A549 (cell line): Measurements from ENCODE around the gene DBNDD2. TPM values are rescaled to one million over a fixed set of nuclear protein-coding genes. Genes with fewer than 3 reads are reported as not detected.

Experiments
- ATAC-seq, 2 experiments: fragments of 200-7000 bp in 1 of 2; fragments of >200 bp in 1 of 2; cut with Nextera tagmentation in 1 of 2; cut with Tn5 transposase in 1 of 2; 3 replicates each; pipeline versions ENCODE4 v1.8.0 to v1.9.1; 2018 to 2020; ENCODE audit warnings: mild to moderate bottlenecking in 1 of 2, moderate library complexity in 1 of 2
- CTCF ChIA-PET: fragments of 300-600 bp; sonication (Branson Sonifier 250); formaldehyde crosslinking; extraction: SDS; loops from one replicate; lab custom pipeline; 2021; ENCODE audit warnings: antibody characterized with exemption, inconsistent platforms; lab: Yijun Ruan, JAX
- POLR2A ChIA-PET: fragments of 350-600 bp; formaldehyde crosslinking; extraction: SDS; loops from one replicate; lab custom pipeline; 2021; ENCODE audit warnings: antibody characterized with exemption, inconsistent platforms; lab: Yijun Ruan, JAX
- DNase-seq, 2 experiments: peaks; one replicate each; pipeline versions ENCODE4 v3.0.0 to v3.0.0-alpha.2; 2011 to 2016; ENCODE audit warnings: low read depth in 1 of 2, low spot score in 1 of 2
- FAIRE-seq: peaks from 2 replicates; lab custom pipeline; 2011; peaks lifted over from hg19 to GRCh38; lab: Jason Lieb, UNC
- H3K27ac ChIP-seq, 2 experiments: fragments of >200 bp; sonication (Bioruptor Twin); formaldehyde crosslinking; 3 replicates each; pipeline ENCODE4 v1.5.1; 2016 to 2017
- H3K4me1 ChIP-seq: fragments of >200 bp; sonication (Bioruptor Twin); formaldehyde crosslinking; 3 replicates; pipeline ENCODE4 v1.6.1; 2016
- H3K4me2 ChIP-seq: fragments of >200 bp; sonication (Bioruptor Twin); formaldehyde crosslinking; 3 replicates; pipeline ENCODE4 v1.6.1; 2016
- H3K4me3 ChIP-seq: fragments of >200 bp; sonication (Bioruptor Twin); formaldehyde crosslinking; 3 replicates; pipeline ENCODE4 v1.5.1; 2016
- H3K9me3 ChIP-seq: fragments of >200 bp; sonication (Bioruptor Twin); formaldehyde crosslinking; 3 replicates; pipeline ENCODE4 v1.6.1; 2016
- ATOH8 ChIP-seq: fragments of 250-450 bp; sonication (Bioruptor Pico); IDR thresholded peaks from 2 replicates; pipeline ENCODE4 v1.5.0; 2020; ENCODE audit warnings: low read depth, mild to moderate bottlenecking, moderate library complexity
- CBX2 ChIP-seq: fragments of 200-600 bp; sonication (generic); IDR thresholded peaks from 2 replicates; pipeline ENCODE4 v1.6.1; 2016; ENCODE audit warnings: low read depth, mild to moderate bottlenecking, borderline replicate concordance
- CHD2 ChIP-seq: fragments of 150-350 bp; IDR thresholded peaks from 2 replicates; pipeline ENCODE4 v1.6.1; 2014; ENCODE audit warnings: low read length; ENCODE audit not compliant: partially characterized antibody
- CHD4 ChIP-seq: fragments of 200-600 bp; sonication (generic); IDR thresholded peaks from 2 replicates; pipeline ENCODE4 v1.6.1; 2016; ENCODE audit warnings: antibody characterized with exemption, mild to moderate bottlenecking, borderline replicate concordance
- EHF ChIP-seq: fragments of 250-450 bp; sonication (Bioruptor Pico); IDR thresholded peaks from 2 replicates; pipeline ENCODE4 v1.5.0; 2020; ENCODE audit warnings: mild to moderate bottlenecking
- ELK1 ChIP-seq: fragments of 150-350 bp; IDR thresholded peaks from 2 replicates; pipeline ENCODE4 v1.6.1; 2014; ENCODE audit warnings: low read depth, mild to moderate bottlenecking, low read length
- FOSL2 ChIP-seq, 2 experiments: fragments of 450-650 bp in 1 of 2; fragments of >200 bp in 1 of 2; sonication (Bioruptor Twin) in 1 of 2; formaldehyde crosslinking; IDR thresholded peaks; 2 replicates each; pipeline versions ENCODE4 v1.5.0 to v1.6.1; 2016 to 2020; ENCODE audit warnings: mild to moderate bottlenecking in 1 of 2, moderate library complexity in 1 of 2
- HDAC2 ChIP-seq: fragments of 200-600 bp; sonication (generic); IDR thresholded peaks from 2 replicates; pipeline ENCODE4 v1.6.1; 2016
- HES2 ChIP-seq: fragments of >200 bp; sonication (Bioruptor Twin); formaldehyde crosslinking; IDR thresholded peaks from 2 replicates; pipeline ENCODE4 v1.6.1; 2016
- HOXB13 ChIP-seq: fragments of 250-450 bp; sonication (Bioruptor Pico); IDR thresholded peaks from 2 replicates; pipeline ENCODE4 v1.5.0; 2020; ENCODE audit warnings: low read depth, mild to moderate bottlenecking, moderate library complexity
- JUN ChIP-seq, 2 experiments: fragments of >200 bp; sonication (Bioruptor Twin); formaldehyde crosslinking; IDR thresholded peaks; 2 replicates in 1 of 2; 3 replicates in 1 of 2; pipeline ENCODE4 v1.6.1; 2016 to 2017
- JUNB ChIP-seq: fragments of >200 bp; sonication (Bioruptor Twin); formaldehyde crosslinking; IDR thresholded peaks from 2 replicates; pipeline ENCODE4 v1.6.1; 2016
- KDM5A ChIP-seq: fragments of 200-600 bp; sonication (generic); IDR thresholded peaks from 2 replicates; pipeline ENCODE4 v1.6.1; 2016; ENCODE audit warnings: antibody characterized with exemption, mild to moderate bottlenecking
- MAZ ChIP-seq: fragments of 150-350 bp; IDR thresholded peaks from 2 replicates; pipeline ENCODE4 v1.6.1; 2014; ENCODE audit warnings: antibody characterized with exemption, low read depth, low read length, borderline replicate concordance
- NFE2L2 ChIP-seq: fragments of 150-350 bp; conservative IDR thresholded peaks from 2 replicates; pipeline ENCODE4 v1.6.1; 2014; ENCODE audit warnings: low read length
- RARB ChIP-seq: fragments of 250-450 bp; sonication (Bioruptor Pico); IDR thresholded peaks from 2 replicates; pipeline ENCODE4 v1.8.0; 2021; ENCODE audit warnings: mild to moderate bottlenecking, moderate library complexity
- REST ChIP-seq: fragments of 200-600 bp; sonication (generic); IDR thresholded peaks from 2 replicates; pipeline ENCODE4 v1.6.1; 2016; ENCODE audit warnings: antibody characterized with exemption, mild to moderate bottlenecking, moderate library complexity
- TFCP2L1 ChIP-seq: fragments of 250-450 bp; sonication (Bioruptor Pico); IDR thresholded peaks from 2 replicates; pipeline ENCODE4 v1.5.0; 2021; ENCODE audit warnings: mild to moderate bottlenecking
- USF2 ChIP-seq: fragments of 450-650 bp; IDR thresholded peaks from 2 replicates; pipeline ENCODE4 v1.6.1; 2014; ENCODE audit warnings: antibody characterized with exemption
- ZFP36 ChIP-seq: fragments of 450-650 bp; IDR thresholded peaks from 2 replicates; pipeline ENCODE4 v1.6.1; 2014; ENCODE audit warnings: borderline replicate concordance; ENCODE audit not compliant: partially characterized antibody
- WGBS: methylation state at CpG from one replicate; pipeline ENCODE4 v1.1.6; 2017; ENCODE audit errors: missing lambda C conversion rate; 5-methylcytosine and 5-hydroxymethylcytosine counted together
- polyA plus RNA-seq, 4 experiments: library from polyadenylated mRNA; depleted of rRNA in 3 of 4; stranded (reverse); fragments of >200 nt; fragmentation: RNase III in 1 of 4; extraction: RNeasy Plus Mini Kit Qiagen cat#74134 plus additional on column Dnase treatment in 1 of 4; gene quantifications; 2 replicates in 3 of 4; 3 replicates in 1 of 4; pipeline ENCODE4 v1.2.3, GENCODE V29; 2011 to 2017

Gene DBNDD2
- polyA plus RNA-seq, 2 of the 4 experiments (the other 2 are of a cell fraction): 6.5 to 20.9 TPM

- no peak for TF ChIP-seq CHD2
These were observed 41.0 kb upstream of the DBNDD2 start (continued) for GRCh38 chr20:45367126-45367525.

GRCh38 chr20:45368221-45368980 is 39.7 kb upstream of the DBNDD2 start:
- POLR2A ChIA-PET: no interaction called here

GRCh38 chr20:45370571-45371160 is 37.4 kb upstream of the DBNDD2 start:
- no peak overlapping the region for H3K4me2 ChIP-seq
- TF ChIP-seq NFE2L2 (no peak), FOSL2 (IDR thresholded peaks at IDR 0.05) (no peak), FOSL2 (CRISPR knock-in tag; IDR thresholded peaks at IDR 0.05) (no peak), HES2 (no peak), JUN (IDR thresholded peaks at IDR 0.05) (no peak), HOXB13 (CRISPR knock-in tag) (no peak), USF2 (no peak), MAZ (no peak), KDM5A (no peak), CHD4 (no peak), JUNB (no peak), EHF (CRISPR knock-in tag) (no peak)
- TF ChIP-seq, all 56 proteins: peak for 0
- H3K9me3 ChIP-seq: no peaks in the 10 kb centered on the region
- ChIA-PET POLR2A (interaction anchor here (0.6 to 0.7 kb wide), 2 partner anchors 23 to 68 kb away, joined by 3 to 5 read pairs; no protein-coding TSS in a partner anchor), CTCF (interaction anchor here (0.7 to 12.1 kb wide), 14 partner anchors 8 to 400 kb away, joined by 3 to 240 read pairs (median 6); partner anchors contain the start of genes DBNDD2 and SYS1)
- H3K4me1 ChIP-seq: no peaks in the 10 kb centered on the region
- no peak overlapping the region for H3K27ac ChIP-seq
- WGBS: 91% methylated on average over 3 of the region's 3 CpGs
- ATAC-seq (no peak), FAIRE-seq (no peak), DNase-seq (no peak)
- no peak overlapping the region for H3K4me3 ChIP-seq

More at GRCh38 chr20:45368221-45368980, 39.7 kb upstream of the DBNDD2 start:
- H3K4me1 ChIP-seq: peaks cover 4% of the 10 kb centered on the region; the same call in 1 of the 3 replicates
- H3K9me3 ChIP-seq: no peaks in the 10 kb centered on the region
- no peak overlapping the region for H3K27ac ChIP-seq
- no peak for TF ChIP-seq JUN (IDR thresholded peaks at IDR 0.05)
- no peak overlapping the region for H3K4me3 ChIP-seq
- ATAC-seq: no peak
- H3K4me2 ChIP-seq: no peak overlapping the region
- WGBS: 89% methylated on average over 6 of the region's 6 CpGs
- no peak for DNase-seq
- CTCF ChIA-PET: interaction anchor here (0.9 to 12.1 kb wide), 9 partner anchors 10 to 403 kb away, joined by 3 to 240 read pairs (median 7); partner anchors contain the start of gene TP53TG5
- no peak for FAIRE-seq

- Histone ChIP-seq H3K4me1 (no peaks in the 10 kb centered on the region), H3K4me2 (no peak overlapping the region), H3K27ac (no peak overlapping the region), H3K4me3 (no peak overlapping the region), H3K9me3 (no peaks in the 10 kb centered on the region)
- POLR2A ChIA-PET: interaction anchor here (0.5 to 0.6 kb wide), 2 partner anchors 24 to 1982 kb away, joined by 3 read pairs; no protein-coding TSS in a partner anchor
- CTCF ChIA-PET: interaction anchor here (0.6 to 12.1 kb wide), 19 partner anchors 8 to 398 kb away, joined by 3 to 240 read pairs (median 6); partner anchors contain the start of genes DBNDD2 and SYS1
- FAIRE-seq (no peak), ATAC-seq (no peak), DNase-seq (no peak)
- 94% methylated on average over 10 of the region's 10 CpGs for WGBS
- TF ChIP-seq ZFP36 (no peak), JUN (IDR thresholded peaks at IDR 0.05) (no peak), FOSL2 (IDR thresholded peaks at IDR 0.05) (no peak), FOSL2 (CRISPR knock-in tag; IDR thresholded peaks at IDR 0.05) (no peak), HES2 (no peak), CBX2 (no peak), ATOH8 (no peak), REST (no peak), HDAC2 (no peak), HOXB13 (CRISPR knock-in tag) (no peak), ELK1 (no peak), TFCP2L1 (CRISPR knock-in tag) (no peak), RARB (CRISPR knock-in tag) (no peak)
These were observed 35.8 kb upstream of the DBNDD2 start for GRCh38 chr20:45372241-45372640.
